GM21576 (cell line): Measurements from ENCODE around the gene KRT5.
"Not testable (repeated sequence)": the region's sequence is repeated elsewhere in the genome, so short reads cannot be mapped to it uniquely, and the experiment has no call there.

Source experiments
- ATAC-seq: cut with Tn5 transposase; IDR thresholded peaks from one replicate; pipeline ENCODE4 v1.9.1; 2021; ENCODE audit warnings: mild to moderate bottlenecking, moderate library complexity; ENCODE audit not compliant: unreplicated experiment

Gene KRT5

GRCh38 chr12:52496590-52497071 is 23.6 kb downstream of the KRT5 start:
- ATAC-seq, result no peak

- ATAC-seq, result no peak
Observed at GRCh38 chr12:52496054-52496453, 24.1 kb downstream of the KRT5 start.

- ATAC-seq, result no peak
Observed at GRCh38 chr12:52495389-52495788, 24.8 kb downstream of the KRT5 start.

GRCh38 chr12:52494518-52494917 is 25.7 kb downstream of the KRT5 start:
- ATAC-seq, result no peak

GRCh38 chr12:52494100-52494499 is 26.1 kb downstream of the KRT5 start:
- no peak for ATAC-seq

GRCh38 chr12:52493172-52493571 is 27.0 kb downstream of the KRT5 start, which contains the start of gene KRT6A:
TSS of gene KRT6A (minus strand) at chr12:52493257. CDS start at chr12:52493188, 69 bp downstream.
- no peak for ATAC-seq

- ATAC-seq, result not testable (repeated sequence)
Observed at GRCh38 chr12:52492405-52492804, 27.8 kb downstream of the KRT5 start.

- not testable (repeated sequence) for ATAC-seq
Observed at GRCh38 chr12:52491495-52491894, 28.7 kb downstream of the KRT5 start.

- no peak for ATAC-seq
Observed at GRCh38 chr12:52488736-52489135, 31.5 kb downstream of the KRT5 start.

- ATAC-seq, result not testable (repeated sequence)
Observed at GRCh38 chr12:52487744-52488443, 32.3 kb downstream of the KRT5 start.

GRCh38 chr12:52487211-52487610 is 33.0 kb downstream of the KRT5 start:
- no peak for ATAC-seq

GRCh38 chr12:52486166-52487105 is 33.8 kb downstream of the KRT5 start:
- no peak for ATAC-seq

GRCh38 chr12:52480073-52480472 is 40.1 kb downstream of the KRT5 start:
- ATAC-seq, result no peak

GRCh38 chr12:52477651-52478050 is 42.5 kb downstream of the KRT5 start:
- ATAC-seq, result no peak

GRCh38 chr12:52474212-52474611 is 46.0 kb downstream of the KRT5 start:
- ATAC-seq, result no peak

GRCh38 chr12:52473768-52474167 is 46.4 kb downstream of the KRT5 start, which contains the start of gene KRT6C:
TSS of gene KRT6C (minus strand) at chr12:52473805. CDS start at chr12:52473737, 68 bp downstream.
- no peak for ATAC-seq

- ATAC-seq, result no peak
Observed at GRCh38 chr12:52469853-52470252, 50.3 kb downstream of the KRT5 start.

GRCh38 chr12:52464897-52465296 is 55.3 kb downstream of the KRT5 start:
- no peak for ATAC-seq
